H9 (cell line): Measurements from ENCODE around the gene DNAI2. TPM values are rescaled to one million over a fixed set of nuclear protein-coding genes. Genes with fewer than 3 reads are reported as not detected.

ENCODE experiments used
- DNase-seq: peaks from one replicate; pipeline ENCODE4 v3.0.0-alpha.2; 2017
- H2AFZ ChIP-seq: one replicate; pipeline ENCODE4 v1.6.1; 2013; ENCODE audit warnings: mild to moderate bottlenecking, low read length, control low read depth, moderate library complexity
- H2AK5ac ChIP-seq: 2 replicates; pipeline ENCODE4 v1.6.1; 2013; ENCODE audit warnings: low read length, control low read depth, mixed read lengths; ENCODE audit not compliant: insufficient read length
- H2BK120ac ChIP-seq: one replicate; pipeline ENCODE4 v1.6.1; 2013; ENCODE audit warnings: low read depth, mild to moderate bottlenecking, low read length, control low read depth, inconsistent platforms; ENCODE audit not compliant: poor library complexity, severe bottlenecking
- H2BK12ac ChIP-seq: 2 replicates; pipeline ENCODE4 v1.6.1; 2013; ENCODE audit warnings: low read length, control low read depth, mixed read lengths, low read depth; ENCODE audit not compliant: insufficient read length
- H2BK15ac ChIP-seq: 2 replicates; pipeline ENCODE4 v1.6.1; 2013; ENCODE audit warnings: low read depth, low read length, control low read depth
- H2BK20ac ChIP-seq: one replicate; pipeline ENCODE4 v1.6.1; 2013; ENCODE audit warnings: low read depth, mild to moderate bottlenecking, low read length, control low read depth, inconsistent platforms; ENCODE audit not compliant: poor library complexity, severe bottlenecking
- H2BK5ac ChIP-seq: 2 replicates; pipeline ENCODE4 v1.6.1; 2013; ENCODE audit warnings: low read length, control low read depth, mixed read lengths; ENCODE audit not compliant: insufficient read length
- H3K14ac ChIP-seq: 2 replicates; pipeline ENCODE4 v1.6.1; 2013; ENCODE audit warnings: low read length, control low read depth; ENCODE audit not compliant: insufficient read depth
- H3K18ac ChIP-seq: 2 replicates; pipeline ENCODE4 v1.6.1; 2013; ENCODE audit warnings: low read depth, mild to moderate bottlenecking, mixed read lengths, low read length, control low read depth; ENCODE audit not compliant: insufficient read length
- H3K23ac ChIP-seq: 2 replicates; pipeline ENCODE4 v1.6.1; 2013; ENCODE audit warnings: low read length, control low read depth, mixed read lengths, low read depth; ENCODE audit not compliant: insufficient read length
- H3K23me2 ChIP-seq: 2 replicates; pipeline ENCODE4 v1.6.1; 2013; ENCODE audit warnings: low read depth, mild to moderate bottlenecking, mixed read lengths, low read length, control low read depth; ENCODE audit not compliant: insufficient read length, poor library complexity, severe bottlenecking
- H3K27ac ChIP-seq: 2 replicates; pipeline ENCODE4 v1.5.1; 2013; ENCODE audit warnings: low read length, control low read depth, mixed read lengths, low read depth; ENCODE audit not compliant: insufficient read length
- H3K27me3 ChIP-seq: 2 replicates; pipeline ENCODE4 v1.6.1; 2013; ENCODE audit warnings: low read length, control low read depth, inconsistent platforms; ENCODE audit not compliant: insufficient read depth
- H3K4ac ChIP-seq: 2 replicates; pipeline ENCODE4 v1.6.1; 2013; ENCODE audit warnings: low read depth, mild to moderate bottlenecking, control low read depth, inconsistent platforms, low read length, moderate library complexity
- H3K4me1 ChIP-seq: 2 replicates; pipeline ENCODE4 v1.6.1; 2013; ENCODE audit warnings: low read length, control low read depth, inconsistent platforms; ENCODE audit not compliant: insufficient read depth
- H3K4me2 ChIP-seq: 2 replicates; pipeline ENCODE4 v1.6.1; 2013; ENCODE audit warnings: low read length, control low read depth, mixed read lengths; ENCODE audit not compliant: insufficient read length, insufficient read depth
- H3K56ac ChIP-seq: 2 replicates; pipeline ENCODE4 v1.6.1; 2013; ENCODE audit warnings: low read depth, mild to moderate bottlenecking, mixed read lengths, low read length, control low read depth; ENCODE audit not compliant: insufficient read length
- H3K79me1 ChIP-seq: 2 replicates; pipeline ENCODE4 v1.6.1; 2013; ENCODE audit warnings: low read depth, mild to moderate bottlenecking, moderate library complexity, low read length, control low read depth, inconsistent platforms; ENCODE audit not compliant: insufficient read depth, poor library complexity, severe bottlenecking
- H3K79me2 ChIP-seq: 2 replicates; pipeline ENCODE4 v1.6.1; 2013; ENCODE audit warnings: low read length, control low read depth, inconsistent platforms; ENCODE audit not compliant: insufficient read depth
- H3K9ac ChIP-seq: 2 replicates; pipeline ENCODE4 v1.6.1; 2013; ENCODE audit warnings: low read length, control low read depth, mixed read lengths; ENCODE audit not compliant: insufficient read length; ENCODE audit errors: extremely low read depth
- H3K9me3 ChIP-seq: one replicate; pipeline ENCODE4 v1.6.1; 2013; ENCODE audit warnings: low read depth, low read length, inconsistent platforms; ENCODE audit not compliant: control insufficient read depth
- H3T11ph ChIP-seq: one replicate; pipeline ENCODE4 v1.6.1; 2013; ENCODE audit warnings: mild to moderate bottlenecking, low read length, control low read depth, inconsistent platforms
- H4K20me1 ChIP-seq: one replicate; pipeline ENCODE4 v1.6.1; 2013; ENCODE audit not compliant: control insufficient read depth, insufficient read length, insufficient read depth
- H4K5ac ChIP-seq: 2 replicates; pipeline ENCODE4 v1.6.1; 2013; ENCODE audit warnings: low read depth, mild to moderate bottlenecking, mixed read lengths, low read length, control low read depth; ENCODE audit not compliant: insufficient read length
- H4K8ac ChIP-seq: replicated peaks from 2 replicates; pipeline ENCODE4 v1.6.1; 2013; ENCODE audit warnings: low read length, control low read depth, mixed read lengths, low read depth; ENCODE audit not compliant: insufficient read length
- H4K91ac ChIP-seq: 2 replicates; pipeline ENCODE4 v1.6.1; 2013; ENCODE audit warnings: low read depth, mild to moderate bottlenecking, moderate library complexity, mixed read lengths, low read length, control low read depth; ENCODE audit not compliant: insufficient read length
- H3K27ac Mint-ChIP-seq, 3 experiments: 2 replicates in 2 of 3; 3 replicates in 1 of 3; pipeline ENCODE4 v1.8.0; 2020 to 2021; ENCODE audit warnings: mixed read lengths in 3 of 3, mild to moderate bottlenecking in 1 of 3, moderate library complexity in 1 of 3
- H3K27me3 Mint-ChIP-seq: 2 replicates; pipeline ENCODE4 v1.8.0; 2021; ENCODE audit warnings: low read depth, mild to moderate bottlenecking, moderate library complexity, mixed read lengths
- H3K36me3 Mint-ChIP-seq, 3 experiments: 2 replicates in 2 of 3; 3 replicates in 1 of 3; pipeline ENCODE4 v1.8.0; 2020 to 2021; ENCODE audit warnings: low read depth in 3 of 3, mixed read lengths in 3 of 3; ENCODE audit not compliant: insufficient read depth in 1 of 3
- H3K4me1 Mint-ChIP-seq, 2 experiments: 2 replicates each; pipeline ENCODE4 v1.8.0; 2020; ENCODE audit warnings: mixed read lengths in 2 of 2
- H3K4me3 Mint-ChIP-seq, 2 experiments: 2 replicates in 1 of 2; 3 replicates in 1 of 2; pipeline ENCODE4 v1.8.0; 2020 to 2021; ENCODE audit warnings: mild to moderate bottlenecking in 2 of 2, mixed read lengths in 2 of 2, moderate library complexity in 1 of 2
- H3K9me3 Mint-ChIP-seq, 2 experiments: 2 replicates in 1 of 2; 3 replicates in 1 of 2; pipeline ENCODE4 v1.8.0; 2020; ENCODE audit warnings: mild to moderate bottlenecking in 2 of 2, mixed read lengths in 2 of 2, moderate library complexity in 1 of 2
- CTCF ChIP-seq: fragments of 200-600 bp; sonication (generic); conservative IDR thresholded peaks from 3 replicates; pipeline ENCODE4 v1.8.0; 2021; ENCODE audit warnings: antibody characterized with exemption, mild to moderate bottlenecking
- WGBS: extraction: QIAGEN DNeasy Blood & Tissue Kit; methylation state at CpG from one replicate; pipeline ENCODE4 v1.1.7; 2013; ENCODE audit warnings: missing lambda C conversion rate, low lambda C conversion rate, mixed read lengths; ENCODE audit not compliant: insufficient read length; ENCODE audit errors: extremely low coverage; 5-methylcytosine and 5-hydroxymethylcytosine counted together
- total RNA-seq: library from RNA; stranded (reverse); gene quantifications from 2 replicates; pipeline ENCODE4 v1.2.1, GENCODE V29; 2021

The DNAI2 gene
- total RNA-seq, 1 experiment from 2014 or later, result not detected

- Histone ChIP-seq H3K79me1 (no peaks in the 10 kb centered on the region), H2BK15ac (no peak overlapping the region), H3T11ph (no peak overlapping the region), H2BK120ac (no peak overlapping the region), H2BK12ac (no peak overlapping the region), H4K5ac (no peak overlapping the region), H3K79me2 (no peaks in the 10 kb centered on the region), H3K4me1 (0 out of 2 replicates have a peak, but pooled peaks cover 2% of the 10 kb centered on the region), H3K9ac (no peak overlapping the region), H3K27me3 (peaks cover 13% of the 10 kb centered on the region; the same call in 1 of the 2 replicates), H2BK5ac (no peak overlapping the region), H2AFZ (no peak overlapping the region), H3K56ac (no peak overlapping the region), H3K9me3 (no peaks in the 10 kb centered on the region), H3K14ac (no peak overlapping the region), H3K27ac (no peak overlapping the region), H3K18ac (no peak overlapping the region), H2AK5ac (no peak overlapping the region), H4K91ac (no peak overlapping the region), H4K8ac (no peak overlapping the region), H2BK20ac (no peak overlapping the region), H3K23me2 (no peaks in the 10 kb centered on the region), H4K20me1 (no peaks in the 10 kb centered on the region), H3K4ac (no peak overlapping the region), H3K23ac (no peak overlapping the region), H3K4me2 (no peak overlapping the region)
- H3K27ac Mint-ChIP-seq, result no peak overlapping the region; a peak in 1 of 7 replicates
- H3K4me3 Mint-ChIP-seq, result peak overlapping the region in 1 of 2 experiments; percentile 23; a peak in 2 of 5 replicates
- TF ChIP-seq CTCF, result peak; percentile 99
- peaks cover 96% of the 10 kb centered on the region for H3K27me3 Mint-ChIP-seq
- peaks cover 7 to 22% of the 10 kb centered on the region in 2 experiments; a peak in 3 of 4 replicates for H3K4me1 Mint-ChIP-seq
- WGBS, result no CpG with 5 or more reads among the region's 29 CpGs
- H3K9me3 Mint-ChIP-seq, result no peaks in the 10 kb centered on the region; a peak in 1 of 5 replicates
- peaks cover 0 to 9% (median 7%) of the 10 kb centered on the region in 3 experiments; a peak in 4 of 7 replicates for H3K36me3 Mint-ChIP-seq
- DNase-seq, result peak; percentile 95
These were observed 80.1 kb downstream of the DNAI2 start for GRCh38 chr17:74354123-74354522.
